Mesenchymal stem cell (in vitro differentiated cells and primary cell): ENCODE measurements around the gene TDRD1.

Experiments used
- DNase-seq: peaks from one replicate; pipeline ENCODE4 v3.0.0-alpha.2; 2013
- H2AFZ ChIP-seq: one replicate; pipeline ENCODE4 v1.6.1; 2013; ENCODE audit warnings: low read depth, mild to moderate bottlenecking, control low read depth, inconsistent platforms, low read length, moderate library complexity
- H2AK5ac ChIP-seq: 2 replicates; pipeline ENCODE4 v1.6.1; 2013; ENCODE audit warnings: low read length, moderate library complexity, mild to moderate bottlenecking, inconsistent platforms; ENCODE audit not compliant: severe bottlenecking
- H2BK120ac ChIP-seq: one replicate; pipeline ENCODE4 v1.6.1; 2013; ENCODE audit warnings: low read depth, mild to moderate bottlenecking, inconsistent platforms, low read length, moderate library complexity
- H2BK12ac ChIP-seq, 2 experiments: one replicate each; pipeline ENCODE4 v1.6.1; 2013; ENCODE audit warnings: inconsistent platforms in 2 of 2, low read length in 2 of 2, mild to moderate bottlenecking in 2 of 2, moderate library complexity in 2 of 2, control low read depth in 1 of 2
- H2BK15ac ChIP-seq: one replicate; pipeline ENCODE4 v1.6.1; 2013; ENCODE audit warnings: mild to moderate bottlenecking, low read depth, inconsistent platforms; ENCODE audit not compliant: poor library complexity, severe bottlenecking
- H2BK5ac ChIP-seq: 2 replicates; pipeline ENCODE4 v1.6.1; 2013; ENCODE audit warnings: low read depth, mild to moderate bottlenecking, low read length, control low read depth, inconsistent platforms; ENCODE audit not compliant: poor library complexity, severe bottlenecking
- H3K14ac ChIP-seq, 2 experiments: one replicate each; pipeline ENCODE4 v1.6.1; 2013; ENCODE audit warnings: inconsistent platforms in 2 of 2, low read length in 2 of 2, control low read depth in 1 of 2, mild to moderate bottlenecking in 1 of 2, moderate library complexity in 1 of 2
- H3K18ac ChIP-seq, 2 experiments: one replicate each; pipeline ENCODE4 v1.6.1; 2013; ENCODE audit warnings: inconsistent platforms in 2 of 2, low read length in 2 of 2, control low read depth in 1 of 2, low read depth in 1 of 2, mild to moderate bottlenecking in 1 of 2
- H3K23ac ChIP-seq, 2 experiments: one replicate each; pipeline ENCODE4 v1.6.1; 2013; ENCODE audit warnings: inconsistent platforms in 2 of 2, low read length in 2 of 2, mild to moderate bottlenecking in 2 of 2, moderate library complexity in 2 of 2, control low read depth in 1 of 2
- H3K27ac ChIP-seq: 2 replicates; pipeline ENCODE4 v1.5.1; 2013; ENCODE audit warnings: mild to moderate bottlenecking, moderate library complexity, low read length, control low read depth, inconsistent platforms; ENCODE audit not compliant: poor library complexity, severe bottlenecking
- H3K27me3 ChIP-seq, 2 experiments: 2 replicates each; pipeline versions ENCODE4 v1.6.1 to v1.7.0; 2013; ENCODE audit warnings: low read length in 2 of 2, mild to moderate bottlenecking in 2 of 2, moderate library complexity in 2 of 2, control low read depth in 1 of 2, inconsistent platforms in 1 of 2; ENCODE audit not compliant: control insufficient read depth in 1 of 2, insufficient read depth in 1 of 2
- H3K36me3 ChIP-seq, 2 experiments: 2 replicates each; pipeline versions ENCODE4 v1.6.1 to v1.7.0; 2013; ENCODE audit warnings: low read length in 2 of 2, control low read depth in 1 of 2, inconsistent platforms in 1 of 2, low read depth in 1 of 2, mild to moderate bottlenecking in 1 of 2; ENCODE audit not compliant: insufficient read depth in 2 of 2, control insufficient read depth in 1 of 2
- H3K4ac ChIP-seq, 2 experiments: one replicate each; pipeline ENCODE4 v1.6.1; 2013; ENCODE audit warnings: inconsistent platforms in 2 of 2, low read length in 2 of 2, mild to moderate bottlenecking in 2 of 2, moderate library complexity in 2 of 2, control low read depth in 1 of 2, low read depth in 1 of 2
- H3K4me1 ChIP-seq: 2 replicates; pipeline ENCODE4 v1.6.1; 2013; ENCODE audit warnings: low read depth, low read length, control low read depth; ENCODE audit not compliant: control insufficient read depth, insufficient read depth
- H3K4me2 ChIP-seq: 2 replicates; pipeline ENCODE4 v1.6.1; 2013; ENCODE audit warnings: low read length, mild to moderate bottlenecking, inconsistent platforms; ENCODE audit not compliant: poor library complexity, severe bottlenecking
- H3K4me3 ChIP-seq, 2 experiments: 2 replicates each; pipeline versions ENCODE4 v1.5.1 to v1.7.0; 2013; ENCODE audit warnings: low read length in 2 of 2, mild to moderate bottlenecking in 2 of 2, control low read depth in 1 of 2, low read depth in 1 of 2; ENCODE audit not compliant: insufficient read depth in 1 of 2
- H3K79me1 ChIP-seq: replicated peaks from 2 replicates; pipeline ENCODE4 v1.6.1; 2013; ENCODE audit warnings: mild to moderate bottlenecking, control low read depth, low read length, inconsistent platforms; ENCODE audit not compliant: poor library complexity, severe bottlenecking
- H3K9ac ChIP-seq: 2 replicates; pipeline ENCODE4 v1.7.0; 2013; ENCODE audit warnings: mild to moderate bottlenecking, low read length, moderate library complexity
- H3K9me3 ChIP-seq: 2 replicates; pipeline ENCODE4 v1.7.0; 2013; ENCODE audit warnings: mild to moderate bottlenecking, low read length; ENCODE audit not compliant: control insufficient read depth
- H4K8ac ChIP-seq: one replicate; pipeline ENCODE4 v1.6.1; 2013; ENCODE audit warnings: inconsistent platforms, mild to moderate bottlenecking, low read length, moderate library complexity
- H4K91ac ChIP-seq: one replicate; pipeline ENCODE4 v1.6.1; 2013; ENCODE audit warnings: mild to moderate bottlenecking, low read length, inconsistent platforms
- WGBS: methylation state at CpG from one replicate; pipeline ENCODE4 v1.1.7; 2013; ENCODE audit warnings: mixed read lengths; 5-methylcytosine and 5-hydroxymethylcytosine counted together

The TDRD1 gene

GRCh38 chr10:114252092-114252491, 72.9 kb downstream of the TDRD1 start:
- 91% methylated on average over 4 of the region's 5 CpGs for WGBS

GRCh38 chr10:114252883-114253282, 73.7 kb downstream of the TDRD1 start:
- no peak overlapping the region for H3K18ac ChIP-seq
- H3K4me2 ChIP-seq, result no peak overlapping the region
- H3K36me3 ChIP-seq, result no peaks in the 10 kb centered on the region
- no peak overlapping the region for H3K27ac ChIP-seq
- H4K8ac ChIP-seq, result no peak overlapping the region
- no peak overlapping the region for H3K4me3 ChIP-seq
- H2BK120ac ChIP-seq, result no peak overlapping the region
- no peaks in the 10 kb centered on the region for H3K79me1 ChIP-seq
- H2BK15ac ChIP-seq, result no peak overlapping the region
- no peak for DNase-seq
- H3K27me3 ChIP-seq, result peaks cover 12 to 33% of the 10 kb centered on the region in 2 experiments
- no peak overlapping the region for H2AK5ac ChIP-seq
- H2AFZ ChIP-seq, result no peak overlapping the region
- no peak overlapping the region for H3K9ac ChIP-seq
- H4K91ac ChIP-seq, result no peak overlapping the region
- H2BK12ac ChIP-seq, result no peak overlapping the region
- no peak overlapping the region for H2BK5ac ChIP-seq
- 98% methylated on average over 3 of the region's 7 CpGs for WGBS
- H3K9me3 ChIP-seq, result no peaks in the 10 kb centered on the region
- no peak overlapping the region for H3K4ac ChIP-seq
- no peaks in the 10 kb centered on the region for H3K4me1 ChIP-seq
- no peak overlapping the region for H3K23ac ChIP-seq
- no peak overlapping the region for H3K14ac ChIP-seq

More at GRCh38 chr10:114252092-114252491, 72.9 kb downstream of the TDRD1 start:
- no peak overlapping the region for H3K4me3 ChIP-seq
- H3K79me1 ChIP-seq, result no peaks in the 10 kb centered on the region
- H4K8ac ChIP-seq, result no peak overlapping the region
- no peak overlapping the region for H4K91ac ChIP-seq
- no peak overlapping the region for H3K23ac ChIP-seq
- no peak overlapping the region for H2AK5ac ChIP-seq
- H3K18ac ChIP-seq, result no peak overlapping the region
- H2BK5ac ChIP-seq, result no peak overlapping the region
- H2BK120ac ChIP-seq, result no peak overlapping the region
- H3K9ac ChIP-seq, result no peak overlapping the region
- no peaks in the 10 kb centered on the region for H3K4me1 ChIP-seq
- H3K9me3 ChIP-seq, result no peaks in the 10 kb centered on the region
- DNase-seq, result no peak
- no peak overlapping the region for H3K4me2 ChIP-seq
- H3K27ac ChIP-seq, result no peak overlapping the region
- H3K14ac ChIP-seq, result no peak overlapping the region
- no peak overlapping the region for H2BK15ac ChIP-seq
- H2BK12ac ChIP-seq, result no peak overlapping the region
- H3K27me3 ChIP-seq, result peaks cover 12 to 33% of the 10 kb centered on the region in 2 experiments
- no peak overlapping the region for H3K4ac ChIP-seq
- H2AFZ ChIP-seq, result no peak overlapping the region
- H3K36me3 ChIP-seq, result no peaks in the 10 kb centered on the region

- no peak overlapping the region for H4K8ac ChIP-seq
- H2BK120ac ChIP-seq, result no peak overlapping the region
- no peak overlapping the region for H2AFZ ChIP-seq
- no peak overlapping the region for H3K14ac ChIP-seq
- H3K4me2 ChIP-seq, result no peak overlapping the region
- H3K18ac ChIP-seq, result no peak overlapping the region
- H3K4me1 ChIP-seq, result peaks cover 2% of the 10 kb centered on the region
- H3K36me3 ChIP-seq, result no peaks in the 10 kb centered on the region
- H3K23ac ChIP-seq, result no peak overlapping the region
- 100% methylated on average over 1 of the region's 1 CpG for WGBS
- no peak overlapping the region for H3K9ac ChIP-seq
- no peak overlapping the region for H4K91ac ChIP-seq
- DNase-seq, result no peak
- no peak overlapping the region for H3K4ac ChIP-seq
- H3K4me3 ChIP-seq, result no peak overlapping the region
- peaks cover 12 to 29% of the 10 kb centered on the region in 2 experiments for H3K27me3 ChIP-seq
- no peak overlapping the region for H2AK5ac ChIP-seq
- H3K9me3 ChIP-seq, result no peaks in the 10 kb centered on the region
- no peak overlapping the region for H3K27ac ChIP-seq
- H2BK5ac ChIP-seq, result no peak overlapping the region
- H2BK15ac ChIP-seq, result no peak overlapping the region
- H3K79me1 ChIP-seq, result no peaks in the 10 kb centered on the region
- no peak overlapping the region for H2BK12ac ChIP-seq
Measured at GRCh38 chr10:114255227-114255626, 76.1 kb downstream of the TDRD1 start.

- Histone ChIP-seq H3K4me2 (no peak overlapping the region), H3K27ac (no peak overlapping the region), H4K91ac (no peak overlapping the region), H2BK120ac (no peak overlapping the region), H2AK5ac (no peak overlapping the region), H3K36me3 (no peaks in the 10 kb centered on the region), H3K4me3 (no peak overlapping the region), H3K14ac (no peak overlapping the region), H4K8ac (no peak overlapping the region), H2AFZ (no peak overlapping the region), H3K9me3 (no peaks in the 10 kb centered on the region), H3K27me3 (peaks cover 8 to 20% of the 10 kb centered on the region in 2 experiments), H3K79me1 (no peaks in the 10 kb centered on the region), H2BK5ac (no peak overlapping the region), H3K9ac (no peak overlapping the region), H2BK12ac (no peak overlapping the region), H2BK15ac (no peak overlapping the region), H3K4ac (no peak overlapping the region), H3K23ac (no peak overlapping the region), H3K18ac (no peak overlapping the region), H3K4me1 (peaks cover 3% of the 10 kb centered on the region)
- DNase-seq, result no peak
- WGBS, result 91% methylated on average over 10 of the region's 12 CpGs
Measured at GRCh38 chr10:114256008-114256765, 77.0 kb downstream of the TDRD1 start.
